PC-3 (cell line): ENCODE results near the gene CCDC122. TPM values are rescaled to one million over a fixed set of nuclear protein-coding genes. Genes with fewer than 3 reads are reported as not detected.

ENCODE experiments used
- ATAC-seq: fragments of 200-7000 bp; cut with Tn5 transposase; 2 replicates; pipeline ENCODE4 v1.9.1; 2020; ENCODE audit warnings: mild to moderate bottlenecking, moderate library complexity
- Bru-seq: library from RNA; stranded (reverse); fragments of 400-500 nt; gene quantifications from one replicate; lab custom pipeline; 2021; lab: Mats Ljungman, UMichigan
- BruChase-seq, 2 experiments: library from RNA; stranded (reverse); fragments of 400-500 nt; gene quantifications; one replicate each; lab custom pipeline; 2021; lab: Mats Ljungman, UMichigan
- BruUV-seq: library from RNA; stranded (reverse); fragments of 400-500 nt; replicated peaks from 2 replicates; lab custom pipeline; 2021; lab: Mats Ljungman, UMichigan
- CTCF ChIA-PET: fragments of 300-600 bp; sonication (Branson Sonifier 250); formaldehyde crosslinking; loops from one replicate; lab custom pipeline; 2022; ENCODE audit warnings: antibody characterized with exemption; lab: Charles Lee
- POLR2A ChIA-PET: fragments of 300-600 bp; sonication (Branson Sonifier 250); formaldehyde crosslinking; loops from one replicate; lab custom pipeline; 2022; ENCODE audit warnings: antibody characterized with exemption; ENCODE audit not compliant: unreplicated experiment; lab: Charles Lee
- DNase-seq: peaks from one replicate; pipeline ENCODE4 v3.0.0-alpha.2; 2015
- H2AFZ ChIP-seq: fragments of 300-600 bp; sonication (generic); 2 replicates; pipeline ENCODE4 v1.6.0; 2016; ENCODE audit warnings: antibody characterized with exemption, low read length
- H3F3A ChIP-seq: fragments of 300-600 bp; sonication (generic); one replicate; pipeline ENCODE4 v1.6.0; 2017; ENCODE audit warnings: antibody characterized with exemption, low read length, control low read depth, mild to moderate bottlenecking; ENCODE audit not compliant: unreplicated experiment
- H3K27ac ChIP-seq: fragments of 300-600 bp; sonication (generic); 2 replicates; pipeline ENCODE4 v1.5.1; 2016; ENCODE audit warnings: mild to moderate bottlenecking, low read length
- H3K27me3 ChIP-seq: fragments of 300-600 bp; sonication (generic); 2 replicates; pipeline ENCODE4 v1.6.1; 2016; ENCODE audit warnings: low read length, mixed read lengths
- H3K36me3 ChIP-seq: fragments of 300-600 bp; sonication (generic); 2 replicates; pipeline ENCODE4 v1.6.1; 2016; ENCODE audit warnings: low read depth, mixed run types, low read length, mixed read lengths
- H3K4me1 ChIP-seq: fragments of 300-600 bp; sonication (generic); 2 replicates; pipeline ENCODE4 v1.5.1; 2016; ENCODE audit warnings: low read length; ENCODE audit not compliant: insufficient read depth
- H3K4me2 ChIP-seq: fragments of 300-600 bp; sonication (generic); 2 replicates; pipeline ENCODE4 v1.6.0; 2016; ENCODE audit warnings: low read length
- H3K4me3 ChIP-seq: fragments of 300-600 bp; sonication (generic); 2 replicates; pipeline ENCODE4 v1.5.1; 2016; ENCODE audit warnings: mild to moderate bottlenecking, low read length, mixed read lengths
- H3K79me2 ChIP-seq: fragments of 300-600 bp; sonication (generic); 2 replicates; pipeline ENCODE4 v1.6.1; 2017; ENCODE audit warnings: low read length, mixed read lengths
- H3K9ac ChIP-seq: fragments of 300-600 bp; sonication (generic); 2 replicates; pipeline ENCODE4 v1.6.0; 2016; ENCODE audit warnings: mild to moderate bottlenecking, low read length
- H3K9me2 ChIP-seq: fragments of 300-600 bp; sonication (generic); replicated peaks from 2 replicates; pipeline ENCODE4 v1.6.1; 2016; ENCODE audit warnings: mixed run types, low read length, mixed read lengths
- H3K9me3 ChIP-seq: fragments of 300-600 bp; sonication (generic); 2 replicates; pipeline ENCODE4 v1.6.1; 2016; ENCODE audit warnings: low read length, mixed read lengths
- H4K20me1 ChIP-seq: fragments of 300-600 bp; sonication (generic); 2 replicates; pipeline ENCODE4 v1.6.1; 2016; ENCODE audit warnings: low read length, mixed read lengths
- EZH2 ChIP-seq: fragments of 300-600 bp; sonication (generic); IDR thresholded peaks from one replicate; pipeline ENCODE4 v1.6.1; 2017; ENCODE audit warnings: antibody characterized with exemption, mild to moderate bottlenecking, low read length; ENCODE audit not compliant: unreplicated experiment
- EZH2phosphoT487 ChIP-seq: fragments of 300-600 bp; sonication (generic); IDR thresholded peaks from 2 replicates; pipeline ENCODE4 v1.6.1; 2018; ENCODE audit warnings: mild to moderate bottlenecking, antibody characterized with exemption, low read length, borderline replicate concordance
- intact Hi-C: fragments of 100-400 bp; cut with micrococcal nuclease; formaldehyde crosslinking; loops from 2 replicates; pipeline ENCODE4 v1.9.0; 2023
- long read RNA-seq: library from polyadenylated mRNA; unstranded; transcript quantifications from one replicate; pipeline ENCODE4 v2.0.0, GENCODE V29; 2021; ENCODE audit not compliant: unreplicated experiment
- total RNA-seq: library from RNA; depleted of rRNA; stranded (reverse); fragments of >200 nt; gene quantifications from 2 replicates; pipeline ENCODE4 v1.2.3, GENCODE V29; 2014; rRNA removed
- TF ChIP-seq, protein P1 (sequence below): fragments of 300-600 bp; sonication (generic); conservative IDR thresholded peaks from 2 replicates; pipeline ENCODE4 v1.5.1; 2017; ENCODE audit warnings: antibody characterized with exemption, low read depth, mild to moderate bottlenecking, low read length

Gene CCDC122
- total RNA-seq (4.6 TPM in 2 replicates), Bru-seq, nascent RNA (percentile 60 among the genes with signal in this experiment), BruChase-seq, experiment 1, labeled RNA remaining after a 6-hour chase (percentile 56 among the genes with signal in this experiment), BruChase-seq, experiment 2, labeled RNA remaining after a 2-hour chase (percentile 65 among the genes with signal in this experiment)
- long read RNA-seq, partial matches to known transcripts = 0 of 9 reads
- long read RNA-seq, other reads (novel, unspliced or antisense) = 9 of 9 reads

DNA sequence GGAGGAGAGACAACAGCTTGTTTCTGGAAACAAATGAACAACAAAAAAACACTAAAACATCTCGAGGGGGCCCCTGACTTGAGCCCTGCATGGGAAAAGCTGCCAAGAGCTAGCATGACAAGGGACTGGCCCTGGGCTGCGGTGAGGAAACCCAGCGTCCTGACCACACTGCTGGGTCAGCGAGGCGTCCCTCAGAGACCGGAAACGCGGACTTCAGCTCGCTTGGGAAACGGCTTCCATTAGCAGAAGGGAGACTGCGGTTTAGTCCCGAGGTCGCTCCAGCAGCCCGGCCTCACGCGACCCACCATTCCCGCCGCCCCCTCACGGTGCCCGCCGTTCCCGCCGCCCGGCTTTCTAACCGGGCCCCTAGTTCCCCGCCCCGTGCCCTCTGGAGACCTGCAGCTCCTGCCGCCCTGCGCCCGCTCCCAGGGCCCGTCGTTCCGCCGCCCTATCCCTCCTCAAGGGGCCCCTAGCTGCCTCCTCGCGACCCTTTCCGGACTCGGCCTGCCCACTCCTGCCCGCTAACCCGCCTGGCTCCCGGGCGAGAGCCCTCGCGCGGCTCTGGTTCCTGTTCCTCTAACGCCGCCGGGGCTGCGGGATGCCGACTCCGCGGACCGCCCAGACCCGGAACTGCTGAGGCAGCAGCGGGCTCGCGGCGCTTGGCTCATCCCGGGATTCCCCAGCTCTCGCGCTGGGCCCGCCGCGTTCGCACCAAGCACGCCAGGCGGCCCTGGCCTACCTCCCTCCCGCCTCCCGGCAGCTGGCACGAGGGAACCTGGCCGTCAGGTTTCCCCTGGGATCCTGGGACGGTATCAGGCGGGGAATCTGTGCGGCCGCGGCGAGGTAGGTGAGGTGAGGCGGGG lies at the start of gene CCDC122:
Gene CCDC122, minus strand, starts transcription at position 849 of the 863 bp plus-strand sequence. CDS start 10,364 bp downstream, outside the sequence.
- H3K27ac ChIP-seq = peak within 1 kb of the TSS; percentile 76
- H3K4me2 ChIP-seq = peak within 1 kb of the TSS; percentile 99
- POLR2A ChIA-PET = interaction anchor here (0.5 to 0.7 kb wide), 7 partner anchors 66 to 1480 kb away, joined by 3 to 12 read pairs (median 7); no protein-coding TSS in a partner anchor
- intact Hi-C loops = loop anchor here (2.0 to 10.0 kb wide), 4 partner anchors 74 to 792 kb away; no protein-coding TSS in a partner anchor
- peaks cover 45% of the 10 kb centered on the region for H3K4me1 ChIP-seq
- ATAC-seq = peak; percentile 74
- H3K9me2 ChIP-seq = no peaks in the 10 kb centered on the region
- no peaks in the 10 kb centered on the region for H3F3A ChIP-seq
- peak within 1 kb of the TSS; percentile 70 for H3K4me3 ChIP-seq
- CTCF ChIA-PET = no interaction called here
- peak within 1 kb of the TSS; percentile 94 for H3K9ac ChIP-seq
- peak within 1 kb of the TSS; percentile 78 for H2AFZ ChIP-seq
- peak; percentile 70 for DNase-seq
- H3K9me3 ChIP-seq = no peaks in the 10 kb centered on the region
- H4K20me1 ChIP-seq = no peaks in the 10 kb centered on the region
- BruUV-seq = no TSS peak
- H3K27me3 ChIP-seq = no peaks in the 10 kb centered on the region
- no peaks in the 10 kb centered on the region for H3K36me3 ChIP-seq
- TF ChIP-seq EZH2phosphoT487 = no peak
- TF ChIP-seq, protein P1, sequence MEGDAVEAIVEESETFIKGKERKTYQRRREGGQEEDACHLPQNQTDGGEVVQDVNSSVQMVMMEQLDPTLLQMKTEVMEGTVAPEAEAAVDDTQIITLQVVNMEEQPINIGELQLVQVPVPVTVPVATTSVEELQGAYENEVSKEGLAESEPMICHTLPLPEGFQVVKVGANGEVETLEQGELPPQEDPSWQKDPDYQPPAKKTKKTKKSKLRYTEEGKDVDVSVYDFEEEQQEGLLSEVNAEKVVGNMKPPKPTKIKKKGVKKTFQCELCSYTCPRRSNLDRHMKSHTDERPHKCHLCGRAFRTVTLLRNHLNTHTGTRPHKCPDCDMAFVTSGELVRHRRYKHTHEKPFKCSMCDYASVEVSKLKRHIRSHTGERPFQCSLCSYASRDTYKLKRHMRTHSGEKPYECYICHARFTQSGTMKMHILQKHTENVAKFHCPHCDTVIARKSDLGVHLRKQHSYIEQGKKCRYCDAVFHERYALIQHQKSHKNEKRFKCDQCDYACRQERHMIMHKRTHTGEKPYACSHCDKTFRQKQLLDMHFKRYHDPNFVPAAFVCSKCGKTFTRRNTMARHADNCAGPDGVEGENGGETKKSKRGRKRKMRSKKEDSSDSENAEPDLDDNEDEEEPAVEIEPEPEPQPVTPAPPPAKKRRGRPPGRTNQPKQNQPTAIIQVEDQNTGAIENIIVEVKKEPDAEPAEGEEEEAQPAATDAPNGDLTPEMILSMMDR = no peak
- TF ChIP-seq EZH2 = no peak
- H3K79me2 ChIP-seq = peaks cover 18% of the 10 kb centered on the region

DNA sequence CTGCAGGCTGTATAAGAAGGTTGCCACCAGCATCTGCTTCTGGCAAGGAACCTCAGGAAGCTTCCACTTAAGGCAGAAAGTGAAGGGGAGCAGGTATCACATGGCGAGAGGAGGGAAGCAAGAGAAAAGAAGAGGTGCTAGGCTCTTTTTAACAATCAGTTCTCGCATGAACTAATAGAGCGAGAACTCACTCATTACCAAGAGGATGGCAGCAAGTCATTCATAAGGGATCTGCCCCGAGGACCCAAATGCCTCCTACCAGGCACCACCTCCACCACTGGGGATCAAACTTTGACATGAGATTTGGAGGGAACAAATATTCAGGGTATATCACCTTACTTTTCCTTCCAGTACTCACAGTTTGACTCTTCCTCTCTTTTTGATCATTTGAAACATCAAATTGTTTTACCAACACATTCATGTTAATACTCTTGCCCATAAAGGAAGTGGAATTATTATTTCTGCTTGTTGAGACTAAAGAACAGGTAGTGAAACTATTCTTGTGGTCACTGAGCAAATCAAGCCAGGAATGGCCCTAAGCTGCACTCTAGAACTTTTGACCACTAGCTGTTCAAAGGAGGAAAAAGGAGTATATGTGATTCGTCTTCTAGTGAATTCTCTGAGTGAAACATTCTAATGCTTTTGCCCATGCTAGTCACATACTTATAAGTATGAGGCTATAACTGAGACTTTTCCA lies 45.2 kb upstream of the CCDC122 start:
- H3K79me2 ChIP-seq = no peaks in the 10 kb centered on the region
- no peaks in the 10 kb centered on the region for H3K9me3 ChIP-seq
- no peaks in the 10 kb centered on the region for H3K36me3 ChIP-seq
- no peaks in the 10 kb centered on the region for H4K20me1 ChIP-seq
- ChIA-PET POLR2A (no interaction called here), CTCF (no interaction called here)
- no peaks in the 10 kb centered on the region for H3K27me3 ChIP-seq
- no peak overlapping the region for H2AFZ ChIP-seq
- H3K4me1 ChIP-seq = no peaks in the 10 kb centered on the region
- no TSS peak for BruUV-seq
- ATAC-seq = no peak
- H3K9ac ChIP-seq = no peak overlapping the region
- no peak overlapping the region for H3K4me3 ChIP-seq
- TF ChIP-seq EZH2phosphoT487 (no peak), EZH2 (no peak)
- TF ChIP-seq, protein P1 = no peak
- intact Hi-C loops = no loop called here
- no peak overlapping the region for H3K27ac ChIP-seq
- no peaks in the 10 kb centered on the region for H3F3A ChIP-seq
- no peak overlapping the region for H3K4me2 ChIP-seq
- no peaks in the 10 kb centered on the region for H3K9me2 ChIP-seq
- DNase-seq = no peak
